NB4 (cell line): ENCODE measurements around the gene TACSTD2.

Experiments
- MYC ChIP-seq: IDR thresholded peaks from 2 replicates; pipeline ENCODE4 v1.6.1; 2011; ENCODE audit warnings: low read depth, low read length
- POLR2A ChIP-seq: IDR thresholded peaks from 2 replicates; pipeline ENCODE4 v1.6.1; 2011; ENCODE audit warnings: mild to moderate bottlenecking; ENCODE audit not compliant: insufficient read length; ENCODE audit errors: extremely low read depth
- TF ChIP-seq, protein P1 (sequence below): IDR thresholded peaks from one replicate; pipeline ENCODE4 v1.5.1; 2012; ENCODE audit warnings: low read depth, low read length

DNA sequence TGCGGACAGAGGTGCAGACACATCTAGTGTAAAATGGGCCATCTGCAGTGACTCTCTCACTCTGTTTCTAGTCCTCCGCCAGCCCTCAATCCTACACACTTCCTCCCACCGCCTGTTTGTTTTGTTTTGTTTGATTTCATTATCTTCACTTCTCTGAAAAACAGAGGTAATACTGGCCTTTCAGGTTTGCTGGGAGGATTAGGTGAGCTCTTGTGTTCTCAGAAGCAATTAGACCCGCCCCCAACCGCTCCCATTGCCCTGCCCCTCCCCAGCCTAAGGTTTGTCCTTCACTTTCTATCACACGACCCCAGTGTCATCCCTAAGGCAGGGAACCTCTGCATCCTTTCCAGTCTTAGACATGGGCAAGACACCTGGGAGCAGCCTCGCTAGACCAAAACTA lies 43.2 kb upstream of the TACSTD2 start:
- TF ChIP-seq, protein P1, sequence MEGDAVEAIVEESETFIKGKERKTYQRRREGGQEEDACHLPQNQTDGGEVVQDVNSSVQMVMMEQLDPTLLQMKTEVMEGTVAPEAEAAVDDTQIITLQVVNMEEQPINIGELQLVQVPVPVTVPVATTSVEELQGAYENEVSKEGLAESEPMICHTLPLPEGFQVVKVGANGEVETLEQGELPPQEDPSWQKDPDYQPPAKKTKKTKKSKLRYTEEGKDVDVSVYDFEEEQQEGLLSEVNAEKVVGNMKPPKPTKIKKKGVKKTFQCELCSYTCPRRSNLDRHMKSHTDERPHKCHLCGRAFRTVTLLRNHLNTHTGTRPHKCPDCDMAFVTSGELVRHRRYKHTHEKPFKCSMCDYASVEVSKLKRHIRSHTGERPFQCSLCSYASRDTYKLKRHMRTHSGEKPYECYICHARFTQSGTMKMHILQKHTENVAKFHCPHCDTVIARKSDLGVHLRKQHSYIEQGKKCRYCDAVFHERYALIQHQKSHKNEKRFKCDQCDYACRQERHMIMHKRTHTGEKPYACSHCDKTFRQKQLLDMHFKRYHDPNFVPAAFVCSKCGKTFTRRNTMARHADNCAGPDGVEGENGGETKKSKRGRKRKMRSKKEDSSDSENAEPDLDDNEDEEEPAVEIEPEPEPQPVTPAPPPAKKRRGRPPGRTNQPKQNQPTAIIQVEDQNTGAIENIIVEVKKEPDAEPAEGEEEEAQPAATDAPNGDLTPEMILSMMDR: no peak
- TF ChIP-seq POLR2A: no peak
- no peak for TF ChIP-seq MYC
